ENCODE measurements around the gene NRDE2.

DNA sequence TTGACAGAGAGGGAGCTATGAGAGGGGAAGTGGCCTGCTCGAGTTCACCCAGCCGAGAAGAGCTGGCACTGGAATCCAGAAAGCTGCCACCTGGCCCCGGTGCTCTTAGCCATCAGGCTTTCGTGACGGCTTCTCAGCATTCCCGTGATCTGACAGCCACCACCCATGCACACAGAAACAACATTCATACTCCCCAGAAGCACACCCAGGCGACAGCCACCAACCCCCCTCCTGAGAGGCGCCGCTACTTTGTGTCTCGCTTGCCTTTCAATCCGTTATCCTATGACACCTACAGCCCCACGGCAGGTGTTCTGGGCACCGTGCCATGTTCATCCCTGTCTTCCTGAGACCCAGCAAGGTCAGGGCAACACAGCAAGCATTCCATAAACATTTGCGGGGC lies 44.0 kb downstream of the NRDE2 start:
- TF ChIP-seq, protein P1, sequence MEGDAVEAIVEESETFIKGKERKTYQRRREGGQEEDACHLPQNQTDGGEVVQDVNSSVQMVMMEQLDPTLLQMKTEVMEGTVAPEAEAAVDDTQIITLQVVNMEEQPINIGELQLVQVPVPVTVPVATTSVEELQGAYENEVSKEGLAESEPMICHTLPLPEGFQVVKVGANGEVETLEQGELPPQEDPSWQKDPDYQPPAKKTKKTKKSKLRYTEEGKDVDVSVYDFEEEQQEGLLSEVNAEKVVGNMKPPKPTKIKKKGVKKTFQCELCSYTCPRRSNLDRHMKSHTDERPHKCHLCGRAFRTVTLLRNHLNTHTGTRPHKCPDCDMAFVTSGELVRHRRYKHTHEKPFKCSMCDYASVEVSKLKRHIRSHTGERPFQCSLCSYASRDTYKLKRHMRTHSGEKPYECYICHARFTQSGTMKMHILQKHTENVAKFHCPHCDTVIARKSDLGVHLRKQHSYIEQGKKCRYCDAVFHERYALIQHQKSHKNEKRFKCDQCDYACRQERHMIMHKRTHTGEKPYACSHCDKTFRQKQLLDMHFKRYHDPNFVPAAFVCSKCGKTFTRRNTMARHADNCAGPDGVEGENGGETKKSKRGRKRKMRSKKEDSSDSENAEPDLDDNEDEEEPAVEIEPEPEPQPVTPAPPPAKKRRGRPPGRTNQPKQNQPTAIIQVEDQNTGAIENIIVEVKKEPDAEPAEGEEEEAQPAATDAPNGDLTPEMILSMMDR (IDR thresholded peaks at IDR 0.05): no peak
- TF ChIP-seq POLR2A (IDR thresholded peaks at IDR 0.05): no peak

Data from gastroesophageal sphincter (tissue), 3 donors.